SW 1271 (cell line): ENCODE data around the gene ANKRD35.

Experiments
- DNase-seq, 2 experiments: peaks; one replicate each; lab custom pipeline; 2025; lab: John Stamatoyannopoulos, UW

ANKRD35 gene

DNA sequence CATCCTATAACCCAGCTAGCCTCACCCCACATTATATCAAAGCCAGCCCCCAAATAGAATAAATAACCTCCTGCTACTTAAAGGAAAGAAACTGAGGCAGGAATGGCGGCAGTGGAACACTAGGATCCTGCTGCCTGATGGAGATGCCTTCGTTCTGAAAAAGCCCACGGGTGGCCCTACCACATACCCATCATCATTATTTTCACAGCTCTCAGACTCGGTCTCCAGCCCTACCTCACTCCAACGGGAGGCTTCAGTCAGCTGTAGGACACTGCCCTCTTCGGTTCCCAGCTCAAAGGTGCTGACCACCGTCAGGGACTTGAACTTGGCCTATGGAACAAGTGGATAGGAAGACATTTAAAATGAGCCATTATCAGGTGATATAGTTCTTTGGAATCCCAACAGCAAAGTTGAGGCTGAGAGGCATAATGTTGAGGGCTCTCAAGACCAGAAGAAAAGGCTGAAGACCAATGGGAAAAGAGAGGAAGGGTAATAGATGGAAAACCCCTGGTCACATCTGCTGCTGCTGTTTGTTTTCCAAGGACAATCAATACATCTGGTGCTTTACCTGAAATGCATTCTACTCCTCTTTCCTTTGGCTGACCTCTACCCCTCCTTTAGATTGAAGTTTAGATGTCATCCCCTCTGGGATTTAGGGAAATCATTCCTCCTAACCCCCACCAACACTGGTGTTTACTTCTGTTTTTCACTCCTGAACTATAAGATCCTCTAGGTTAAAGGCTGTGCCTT, 7.8 kb upstream of the ANKRD35 start:
- no peak for DNase-seq

- DNase-seq, result no peak
Measured at GRCh38 chr1:145892486-145893087, 6.9 kb upstream of the ANKRD35 start.

DNA sequence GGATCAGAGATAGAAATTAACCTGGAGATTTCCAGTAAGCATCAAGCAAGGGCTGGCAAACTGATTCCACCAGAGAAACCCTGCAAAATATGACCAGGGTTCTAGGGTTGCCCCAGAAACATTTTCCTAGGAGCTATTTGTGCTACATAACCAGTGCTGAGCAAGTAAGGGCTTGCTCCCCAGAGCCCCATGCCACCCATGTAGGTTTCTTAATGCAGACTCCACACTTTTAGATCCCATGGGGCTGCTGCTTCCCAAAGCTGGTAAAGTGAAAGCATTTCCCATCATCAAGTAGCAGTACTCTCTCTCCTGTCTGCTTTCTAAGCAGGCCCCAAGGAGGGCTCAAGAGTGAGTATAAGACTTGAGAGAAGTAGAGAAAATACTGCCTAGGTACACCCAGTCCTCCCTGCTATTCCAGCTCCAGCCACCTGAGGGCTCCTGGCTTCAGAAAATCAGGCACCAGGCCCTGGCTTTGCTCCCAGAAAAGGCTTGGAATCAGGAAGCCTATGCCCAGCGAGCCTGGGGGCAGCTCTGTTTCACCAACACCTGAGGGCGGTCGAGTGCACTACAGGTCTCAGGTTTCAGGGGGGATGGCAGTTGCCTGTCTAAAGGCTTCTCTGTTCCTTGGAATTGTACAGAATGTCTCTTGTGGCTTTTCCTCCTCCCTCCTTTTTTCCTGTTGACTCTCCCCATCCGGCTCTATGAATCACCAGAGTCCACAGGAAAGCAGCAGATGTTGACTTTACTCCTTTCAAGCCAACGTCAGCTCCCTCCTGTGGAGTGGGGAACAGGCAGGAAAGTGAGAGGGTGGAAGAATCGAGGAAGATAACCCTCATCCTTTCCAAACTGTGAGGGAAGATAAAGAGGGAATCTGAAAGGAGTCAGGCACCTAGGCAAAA, 6.2 kb upstream of the ANKRD35 start:
- DNase-seq, result peak; percentile 96 to 99

- DNase-seq, result no peak
Measured at GRCh38 chr1:145891143-145891542, 5.5 kb upstream of the ANKRD35 start.

DNA sequence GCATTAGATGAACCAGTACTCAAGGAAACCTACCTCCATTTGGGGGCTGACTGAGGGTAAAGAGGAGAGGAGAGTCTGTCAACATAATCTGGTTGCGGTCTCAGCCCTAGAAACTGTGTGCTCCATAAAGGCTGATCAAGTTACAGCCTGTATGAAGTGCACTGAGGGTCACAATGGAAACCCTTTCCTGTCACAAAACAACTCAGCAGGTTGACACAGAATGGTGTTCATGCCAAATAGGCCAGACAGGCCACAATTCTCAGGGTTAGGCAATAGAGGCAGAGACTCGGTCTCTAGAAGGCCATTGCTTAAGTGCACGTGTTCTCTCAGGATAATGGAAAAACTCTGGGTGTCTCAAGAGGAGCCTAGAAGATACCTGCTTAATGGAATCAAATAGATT, 4.1 kb upstream of the ANKRD35 start:
- DNase-seq, result no peak

DNA sequence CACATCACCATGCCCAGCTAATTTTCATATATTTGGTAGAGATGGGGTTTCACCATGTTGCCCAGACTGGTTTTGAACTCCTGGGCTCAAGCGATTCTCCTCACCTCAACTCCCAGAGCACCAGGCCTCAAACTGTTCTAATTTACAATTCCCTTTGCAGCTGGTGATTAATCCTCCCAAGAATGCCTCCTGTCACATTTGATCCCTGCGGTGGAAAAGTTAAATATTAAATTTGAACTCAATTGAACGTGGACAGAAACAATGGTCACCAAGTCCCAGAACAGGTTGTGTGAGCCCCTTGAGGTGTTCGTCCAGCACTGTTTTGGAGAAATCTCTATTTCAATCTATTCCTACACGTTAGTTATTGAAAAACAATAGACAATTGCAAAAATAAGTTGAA, 2.0 kb upstream of the ANKRD35 start:
- no peak for DNase-seq

DNA sequence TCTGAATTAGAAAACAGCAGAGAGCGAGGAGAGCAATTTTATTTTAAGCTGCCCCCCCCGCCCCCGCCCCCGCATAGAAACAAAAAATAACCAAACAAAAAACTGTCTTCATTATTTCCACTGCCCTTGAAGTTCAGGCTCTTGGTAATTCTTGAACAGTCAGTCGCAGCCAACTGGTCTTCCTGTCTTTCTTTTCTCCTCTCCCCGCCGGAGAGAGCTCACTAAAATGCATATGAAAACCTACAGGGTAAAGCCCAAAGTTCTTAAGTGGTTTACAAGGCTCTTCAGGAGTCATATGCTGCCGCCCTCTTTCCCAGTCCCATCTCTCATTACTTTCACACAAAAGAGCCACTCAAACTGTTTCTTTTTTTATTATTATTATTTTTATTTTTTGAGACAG, 1.1 kb upstream of the ANKRD35 start:
- DNase-seq, result no peak

DNA sequence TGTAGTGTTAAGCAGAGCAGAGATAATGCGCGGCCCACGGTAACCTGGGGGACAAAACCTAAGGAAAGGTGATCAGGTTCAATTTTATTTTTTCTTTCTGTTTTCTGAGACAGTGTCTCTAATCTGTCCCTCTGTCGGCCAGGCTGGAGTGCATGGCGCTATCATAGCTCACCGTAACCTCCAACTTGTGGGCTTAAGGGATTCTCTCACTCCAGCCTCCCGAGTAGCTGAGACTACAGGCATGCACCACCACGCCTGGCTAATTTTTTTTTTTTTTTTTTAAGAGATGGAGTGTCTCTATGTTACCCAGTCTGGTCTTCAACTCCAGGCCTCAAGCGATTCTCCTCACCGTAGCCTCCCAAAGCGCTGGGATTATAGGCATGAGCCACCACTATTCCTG, 724 bp upstream of the ANKRD35 start:
- DNase-seq, result no peak

DNA sequence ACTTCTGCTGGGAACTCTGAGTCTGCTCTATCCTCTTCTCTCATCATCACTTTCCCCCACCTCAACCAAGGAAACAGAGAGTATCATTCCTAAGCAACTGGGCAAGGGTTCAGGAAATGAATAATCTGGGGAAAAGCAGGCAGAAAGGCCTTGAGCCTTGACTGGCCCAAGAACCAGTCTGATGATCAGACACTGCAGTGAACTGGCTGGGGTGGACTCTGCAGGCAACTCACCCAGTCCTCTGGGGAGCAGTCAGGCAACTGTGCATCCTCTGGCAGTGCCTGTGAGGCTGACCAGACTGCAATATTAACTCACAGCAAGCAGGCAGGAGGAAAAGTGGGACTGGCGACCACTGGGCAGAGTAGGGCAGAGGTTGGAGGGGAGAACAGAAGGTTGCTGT, 991 bp downstream of the ANKRD35 start:
- no peak for DNase-seq

- DNase-seq, result no peak
Measured at GRCh38 chr1:145879775-145880174, 5.9 kb downstream of the ANKRD35 start.

DNA sequence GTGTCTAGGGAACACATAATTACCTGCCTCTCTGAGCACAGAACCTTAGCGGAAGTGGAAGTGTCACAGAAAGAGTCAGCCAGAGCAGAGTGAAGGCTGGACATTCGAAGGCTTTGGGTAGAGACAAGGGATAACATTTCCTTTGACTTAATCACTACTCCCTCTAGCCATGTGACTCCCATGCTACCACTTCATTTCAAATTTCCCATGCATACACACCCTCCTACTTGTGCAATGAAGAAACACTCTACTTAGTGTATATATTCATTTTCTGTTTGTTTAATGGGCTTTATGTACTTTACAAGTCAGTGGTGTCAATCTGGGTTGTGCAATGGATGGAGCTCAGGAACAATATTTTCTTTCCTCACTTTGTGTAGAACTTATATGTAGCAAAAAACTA, 6.9 kb downstream of the ANKRD35 start:
- no peak for DNase-seq

- DNase-seq, result no peak
Measured at GRCh38 chr1:145877923-145878486, 7.7 kb downstream of the ANKRD35 start.

GRCh38 chr1:145874646-145875045, 11.0 kb downstream of the ANKRD35 start:
- DNase-seq, result no peak

GRCh38 chr1:145871994-145872924, 13.4 kb downstream of the ANKRD35 start:
- no peak for DNase-seq

GRCh38 chr1:145868232-145868631, 17.4 kb downstream of the ANKRD35 start:
- DNase-seq, result no peak

- DNase-seq, result no peak
Measured at GRCh38 chr1:145863282-145864018, 22.2 kb downstream of the ANKRD35 start.

DNA sequence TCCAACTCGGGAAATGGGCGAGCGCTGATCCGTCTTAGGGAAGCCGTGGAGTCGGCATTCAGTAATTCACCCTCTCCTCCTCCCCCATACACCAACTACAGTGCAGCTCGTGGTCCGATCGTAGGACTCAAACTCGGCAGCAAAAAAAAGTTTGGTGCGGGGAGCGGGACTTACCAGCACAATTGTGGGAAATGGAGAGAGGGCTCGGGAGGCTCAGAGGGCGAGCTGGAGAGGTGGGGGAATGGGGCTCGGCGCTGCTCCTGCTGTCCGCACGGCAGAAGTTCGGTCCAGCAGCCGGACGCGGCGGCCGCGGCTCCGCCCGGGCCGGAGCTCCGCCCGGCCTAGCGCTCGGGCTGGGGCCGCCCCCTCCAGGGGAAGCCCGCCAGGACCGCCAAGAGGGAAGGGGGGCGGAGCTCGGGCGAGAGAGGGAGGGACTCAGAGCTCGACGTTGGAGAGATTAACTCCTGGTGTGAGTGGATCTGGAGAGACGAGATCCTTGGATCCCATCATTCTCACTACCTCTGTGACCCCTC, 26.1 kb downstream of the ANKRD35 start:
- peak; percentile 43 to 71 for DNase-seq

DNA sequence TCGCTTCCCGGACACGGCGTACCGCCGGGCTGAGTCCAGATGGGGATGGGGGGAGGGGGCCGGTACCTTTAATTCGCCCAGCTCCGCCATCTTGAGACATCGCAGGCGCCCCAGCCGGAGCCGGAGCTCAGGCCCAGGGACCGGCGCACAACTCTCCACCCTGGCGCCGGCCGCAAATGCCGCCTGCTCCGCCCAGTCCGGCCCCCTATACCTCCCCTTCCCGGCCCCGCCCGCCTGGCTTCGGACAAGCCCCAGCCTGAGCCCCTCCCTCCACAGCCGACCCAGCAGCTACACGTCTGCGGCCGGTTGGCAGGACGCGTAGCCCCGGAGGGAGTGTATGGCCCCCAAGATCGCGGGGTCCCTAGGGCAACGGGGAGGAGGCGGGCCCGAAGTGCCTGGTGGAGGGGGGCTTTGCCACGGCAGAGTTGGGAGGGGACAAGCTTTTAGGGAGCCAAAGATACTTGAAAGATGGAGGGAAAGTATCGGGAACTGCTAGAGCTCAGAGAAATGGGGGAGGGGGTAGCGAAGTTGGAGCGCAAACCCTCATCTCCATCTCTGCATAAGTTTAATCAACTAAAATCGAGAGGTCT, 26.7 kb downstream of the ANKRD35 start, which contains the start of gene PIAS3:
Gene PIAS3, minus strand, starts transcription at position 181 of the 590 bp plus-strand sequence. Its CDS starts 91 bp downstream, at position 90.
- peak; percentile 69 to 85 for DNase-seq

DNA sequence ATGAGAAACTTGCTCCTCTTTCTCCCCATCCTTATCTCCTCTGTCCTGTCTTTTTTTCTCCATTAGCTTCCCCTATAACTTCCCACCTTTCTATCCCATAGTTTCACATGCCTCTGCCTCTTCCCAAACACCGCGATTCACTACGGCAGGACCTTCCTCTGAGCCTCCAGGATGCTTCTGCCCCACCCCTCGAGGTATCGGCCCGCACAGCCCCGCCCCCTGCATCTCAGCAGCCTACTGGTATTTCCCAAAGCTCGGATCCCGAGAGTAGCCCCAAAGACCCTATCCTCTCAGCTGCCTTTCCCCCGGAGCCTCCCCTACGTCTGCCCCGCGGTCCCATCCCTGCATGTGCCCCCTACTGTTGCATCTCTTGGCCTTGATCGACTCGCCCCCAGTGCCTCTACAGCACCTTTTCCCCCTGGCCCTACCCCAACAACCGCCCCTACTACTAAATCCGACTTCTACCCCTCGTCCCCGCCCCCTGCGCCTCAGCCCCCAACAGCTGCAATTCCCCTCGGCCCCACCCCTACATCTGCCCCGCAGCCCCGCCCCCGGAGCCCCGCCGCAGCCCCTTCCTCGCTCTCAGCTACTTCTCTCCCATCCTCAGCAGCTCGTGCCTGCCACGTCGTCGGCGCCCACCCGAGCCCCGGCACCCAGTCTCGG, 27.3 kb downstream of the ANKRD35 start:
- peak in 1 of 2 experiments; percentile 19 for DNase-seq
